Inferior parietal cortex (tissue), 1 donor: Measurements from ENCODE around the gene FRMD1.

Source experiments
- DNase-seq: peaks from one replicate; pipeline ENCODE4 v3.0.0-alpha.2; 2016; ENCODE audit errors: extremely low spot score

FRMD1 gene

GRCh38 chr6:168005796-168006195 is 73.2 kb downstream of the FRMD1 start:
- DNase-seq, result no peak

GRCh38 chr6:168004945-168005344 is 74.1 kb downstream of the FRMD1 start:
- no peak for DNase-seq

- no peak for DNase-seq
These were observed 75.0 kb downstream of the FRMD1 start for GRCh38 chr6:168004023-168004422.
